Stimulated activated CD8-positive, alpha-beta memory T cell treated with anti-CD3 and anti-CD28 coated beads, Interleukin-4, amount 100 ng/mL, for 48 hours (primary cell): ENCODE results near the gene DAB1.
"Not testable (repeated sequence)": the region's sequence is repeated elsewhere in the genome, so short reads cannot be mapped to it uniquely, and the experiment has no call there.

Source experiments
- DNase-seq: peaks from one replicate; pipeline ENCODE4 v3.0.0-alpha.2; 2020

Gene DAB1

DNA sequence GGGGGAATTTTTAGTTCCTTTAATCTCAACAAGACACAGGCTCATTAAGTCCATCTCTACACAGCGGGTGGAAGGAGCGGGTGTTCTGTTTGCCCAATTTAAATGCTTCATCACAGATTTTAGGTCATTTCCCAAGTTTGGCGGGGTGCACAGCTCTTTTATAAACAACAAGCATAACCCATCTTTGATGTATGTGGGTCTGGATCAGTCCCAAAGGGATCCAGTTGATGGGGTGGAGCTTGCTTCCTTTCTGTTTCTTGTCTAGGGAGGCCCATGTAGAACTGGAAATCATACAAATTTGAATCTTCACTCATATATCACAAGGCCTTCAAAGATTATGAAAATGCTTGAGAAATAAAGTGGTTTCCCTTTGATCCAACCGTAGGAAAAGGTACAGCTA is 317.6 kb downstream of the DAB1 start:
- no peak for DNase-seq

DNA sequence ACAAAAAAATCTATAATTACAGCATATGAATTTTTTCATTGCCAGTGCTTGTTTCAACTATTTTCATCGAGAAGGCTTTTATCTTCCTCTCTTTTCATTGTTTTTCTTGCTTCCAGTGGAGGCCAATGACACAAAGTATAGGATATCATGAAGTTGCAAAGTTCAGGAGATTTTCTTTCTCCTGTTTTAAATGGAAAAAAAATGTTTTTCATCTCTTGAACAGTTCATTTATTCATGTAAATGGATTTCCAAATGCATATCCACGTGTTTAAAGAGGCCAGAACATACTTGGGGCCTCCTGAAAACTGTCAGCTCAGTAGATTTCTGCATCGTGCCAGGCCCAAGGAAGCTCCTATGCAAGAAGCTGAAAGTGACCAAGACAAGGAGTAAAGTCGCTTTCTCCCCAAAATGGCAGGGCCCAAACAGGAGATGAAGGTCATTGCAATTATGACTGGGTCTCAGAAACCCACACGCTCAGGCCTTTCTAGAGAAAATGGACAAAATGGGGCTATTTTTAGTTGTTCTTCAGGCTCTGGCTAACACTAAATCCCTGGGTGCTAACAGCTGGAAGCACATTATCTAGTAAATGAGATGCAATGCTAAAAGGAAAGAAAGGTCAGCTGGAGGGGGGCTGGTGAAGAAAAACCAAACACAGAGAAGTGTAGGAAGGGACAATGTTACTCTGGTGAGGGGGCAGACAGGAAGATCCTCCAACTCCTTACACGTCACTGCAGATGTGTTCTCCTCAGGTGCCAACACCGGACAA is 321.1 kb downstream of the DAB1 start:
- no peak for DNase-seq

DNA sequence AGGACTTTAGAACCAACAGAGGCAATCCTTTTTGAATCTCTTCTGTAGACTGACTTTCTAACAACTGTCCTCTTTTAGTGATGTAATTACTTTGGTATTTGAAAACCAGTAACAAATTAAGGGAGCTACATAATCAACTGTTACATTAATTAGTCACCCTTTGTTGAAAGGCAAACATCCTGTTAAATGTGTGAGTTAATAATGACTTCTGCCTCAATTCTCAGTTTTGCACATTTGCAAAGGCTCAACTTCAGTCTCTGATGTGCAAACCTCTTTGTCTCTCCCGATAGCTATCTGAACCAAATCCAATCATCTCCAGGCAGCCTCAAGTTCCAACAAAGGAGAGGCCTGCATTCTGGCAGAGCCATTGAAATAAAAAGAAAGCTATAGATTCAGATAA is 322.7 kb downstream of the DAB1 start:
- DNase-seq = no peak

DNA sequence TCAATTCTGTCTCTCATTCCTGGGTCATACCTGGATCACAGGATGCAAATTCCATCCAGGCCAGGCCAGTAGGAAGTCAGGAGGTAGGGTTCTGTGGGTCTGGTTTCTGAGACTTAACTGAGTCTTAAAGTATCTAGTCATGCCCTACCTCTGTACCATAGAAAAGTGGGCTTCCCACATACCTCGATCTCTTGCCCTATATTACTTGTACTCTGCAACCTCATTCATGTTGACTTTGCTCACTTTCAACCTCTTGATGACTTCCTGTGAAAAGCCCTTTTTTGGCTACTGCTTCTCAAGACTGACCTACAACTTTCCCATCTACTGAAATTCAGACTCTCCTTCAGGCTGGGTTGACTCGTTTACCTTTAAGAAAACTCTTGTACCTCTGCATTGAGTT is 329.1 kb downstream of the DAB1 start:
- no peak for DNase-seq

DNA sequence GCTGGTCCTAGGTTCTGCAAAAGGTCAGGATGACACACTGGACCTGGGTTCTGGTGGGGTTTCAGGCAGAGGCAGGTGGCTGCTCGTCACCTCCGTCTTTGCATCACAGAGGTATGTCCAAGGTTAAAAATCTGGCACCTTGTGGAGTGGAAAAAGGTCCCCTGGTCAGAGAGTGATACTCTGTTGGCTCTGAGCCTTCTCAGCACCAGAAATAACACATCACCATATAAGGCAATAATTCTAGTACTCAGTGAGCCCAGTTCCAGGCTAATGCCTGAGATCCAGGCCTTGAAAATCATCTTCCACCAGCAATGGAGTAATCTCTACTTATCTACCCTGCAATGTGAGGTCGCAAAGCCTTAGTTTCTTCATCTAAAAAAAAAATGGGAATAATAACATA is 330.7 kb downstream of the DAB1 start:
- no peak for DNase-seq

DNA sequence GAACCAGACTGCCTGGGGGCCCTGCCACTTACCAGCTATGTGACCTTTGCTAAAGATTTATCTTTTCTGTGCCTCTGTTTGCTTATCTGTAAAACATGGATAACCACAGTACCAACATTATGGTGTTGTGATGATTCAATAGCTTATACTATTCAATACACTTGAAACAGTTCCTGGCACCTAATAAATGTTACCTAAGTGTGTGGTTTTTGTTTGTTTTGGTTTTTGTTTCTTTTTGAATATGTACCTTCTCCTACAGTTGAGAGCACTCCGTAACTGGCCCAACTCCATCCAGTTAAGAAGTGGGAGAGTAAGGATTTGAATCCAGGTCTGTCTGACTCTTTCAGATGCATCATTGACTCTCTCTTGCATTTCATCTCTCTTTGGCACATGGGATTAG is 332.2 kb downstream of the DAB1 start:
- no peak for DNase-seq

DNA sequence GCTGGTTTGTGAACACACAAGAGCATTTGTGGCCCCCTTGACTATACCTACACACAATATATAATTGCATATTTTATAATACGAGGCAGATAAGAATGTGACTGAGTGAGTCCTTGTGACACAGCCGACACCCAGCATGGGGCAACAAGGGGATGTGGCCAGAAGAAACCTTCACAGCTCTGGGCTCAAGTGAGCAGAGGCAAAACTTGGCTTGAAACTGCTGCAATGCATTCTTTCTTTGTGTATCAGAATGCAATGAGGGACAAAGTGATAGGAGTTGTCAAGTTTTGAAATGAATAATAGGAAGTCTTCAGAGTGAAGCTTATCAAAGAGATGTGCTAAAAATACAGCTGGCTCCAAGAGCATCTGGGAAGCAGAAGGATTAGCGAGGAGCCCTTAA is 334.0 kb downstream of the DAB1 start:
- no peak for DNase-seq

DNA sequence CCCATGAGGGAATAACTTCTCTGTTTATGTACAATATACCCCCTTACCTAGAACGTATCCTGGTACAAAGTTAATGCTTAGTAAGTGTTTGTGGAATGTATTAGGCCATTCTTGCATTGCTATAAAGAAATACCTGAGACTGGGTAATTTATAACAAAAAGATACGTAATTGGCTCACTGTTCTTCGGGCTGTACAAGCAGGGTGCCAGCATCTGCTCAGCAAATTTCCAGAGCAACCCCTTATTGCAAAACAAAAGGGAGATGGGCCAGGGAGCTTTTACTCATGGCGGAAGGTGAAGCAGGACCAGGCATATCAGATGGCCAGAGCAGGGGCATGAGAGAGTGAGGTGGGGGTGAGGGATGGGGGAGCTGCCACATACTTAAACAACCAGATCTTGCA is 334.6 kb downstream of the DAB1 start:
- no peak for DNase-seq

DNA sequence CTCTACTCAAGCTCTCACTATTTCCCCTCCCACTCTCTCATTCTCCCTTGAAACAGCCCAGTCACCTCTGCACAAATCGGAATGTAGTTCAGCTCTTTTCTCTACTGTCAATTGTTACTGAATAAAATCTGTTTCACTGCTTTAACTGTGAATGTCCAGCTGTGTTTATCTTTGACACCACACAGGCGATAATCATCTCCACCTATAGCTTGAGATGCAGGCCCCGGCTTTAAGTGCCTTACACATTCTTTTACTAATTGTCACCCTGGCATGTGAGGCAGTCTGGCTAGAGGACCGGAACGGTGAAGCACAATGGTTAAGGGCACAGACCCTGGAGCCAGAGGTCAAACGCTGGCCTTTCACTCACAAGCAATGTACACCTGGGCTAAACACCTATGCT is 335.2 kb downstream of the DAB1 start:
- DNase-seq = no peak

DNA sequence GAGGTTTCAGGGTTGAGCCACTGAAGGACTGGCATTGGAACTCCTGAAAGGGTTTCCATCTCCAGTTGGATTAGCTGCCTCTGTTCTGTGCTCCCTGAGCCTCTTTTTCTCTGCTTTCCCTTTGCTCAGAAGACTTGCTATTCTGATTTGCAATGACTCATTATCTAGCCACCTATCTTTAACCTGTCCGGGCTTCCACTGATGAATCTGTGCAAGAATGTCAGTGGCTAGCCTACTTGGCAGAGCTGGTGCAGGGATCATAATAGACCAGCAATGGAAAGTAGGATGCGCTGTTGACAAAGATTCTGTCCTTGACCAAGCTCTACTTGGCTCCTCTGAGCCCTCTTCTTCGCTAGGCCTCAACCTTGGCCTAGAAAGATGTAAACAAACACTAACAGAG is 336.2 kb downstream of the DAB1 start:
- not testable (repeated sequence) for DNase-seq

DNA sequence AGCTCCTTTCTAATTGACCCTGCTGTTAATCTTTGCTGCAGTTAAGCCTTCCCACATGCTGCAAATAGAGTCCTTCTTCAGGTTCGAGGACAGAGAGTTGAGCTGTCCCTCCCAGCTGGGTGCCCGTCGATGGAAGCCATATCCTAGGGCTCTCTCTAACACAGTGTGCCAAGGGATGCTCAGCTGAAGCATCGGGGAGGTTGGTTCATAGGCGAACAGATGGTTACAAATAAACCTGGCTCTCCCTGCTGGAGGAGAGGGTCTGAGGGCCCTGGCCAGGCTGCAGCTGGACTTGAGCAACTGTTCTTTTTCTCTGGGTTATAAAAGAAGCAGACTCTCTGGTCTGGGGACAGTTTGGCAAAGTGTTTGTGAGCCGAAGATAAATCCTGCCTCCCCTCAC is 337.7 kb downstream of the DAB1 start:
- no peak for DNase-seq

DNA sequence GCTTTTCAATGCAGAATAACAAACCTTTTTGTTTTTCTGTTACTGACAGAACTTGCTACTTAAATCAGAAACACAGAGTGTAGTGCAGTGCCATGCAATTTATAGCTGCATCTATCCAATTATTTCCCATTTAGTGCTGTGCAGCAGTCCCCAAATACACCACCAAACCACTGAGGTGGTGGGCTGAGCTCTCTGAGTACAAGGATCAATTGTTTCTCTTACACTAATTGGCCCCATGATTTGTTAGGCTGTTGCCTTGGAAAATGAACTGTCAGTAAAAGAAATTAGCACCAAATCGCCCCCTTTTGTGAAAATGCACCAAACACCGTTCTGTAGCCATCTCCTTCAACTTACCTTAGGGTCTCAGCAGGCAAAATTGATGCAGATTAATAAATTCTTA is 339.2 kb downstream of the DAB1 start:
- no peak for DNase-seq

DNA sequence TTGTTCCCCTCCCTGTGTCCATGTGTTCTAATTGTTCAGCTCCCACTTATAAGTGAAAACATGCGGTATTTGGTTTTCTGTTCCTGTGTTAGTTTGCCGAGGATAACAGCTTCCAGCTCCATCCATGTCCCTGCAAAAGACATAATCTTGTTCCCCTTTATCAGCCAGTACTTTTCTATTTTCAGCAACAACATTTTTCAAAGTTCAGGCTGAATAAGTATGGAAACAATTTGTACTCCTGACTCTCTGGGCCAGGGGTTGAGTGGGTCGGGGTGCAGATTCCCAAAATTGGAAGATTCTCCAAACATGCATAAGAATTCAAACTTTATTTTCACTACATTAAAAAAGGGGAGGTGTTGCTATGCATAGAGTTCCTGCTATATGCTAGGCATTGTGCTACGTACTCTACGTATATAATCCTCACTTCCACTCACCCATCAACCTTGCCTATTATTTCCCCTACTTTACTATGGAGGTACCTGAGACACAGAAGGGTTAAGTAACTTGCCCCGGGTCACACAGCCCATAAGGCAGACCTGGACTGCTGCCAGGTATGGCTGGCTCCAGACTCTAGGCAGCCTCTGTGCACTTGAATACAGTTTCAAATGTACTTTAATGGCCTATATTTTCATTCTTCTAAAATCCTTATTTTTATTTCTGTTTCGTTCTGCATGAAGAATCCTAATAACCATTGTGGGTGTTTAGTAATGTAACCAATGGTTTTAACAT is 341.0 kb downstream of the DAB1 start:
- DNase-seq = no peak

DNA sequence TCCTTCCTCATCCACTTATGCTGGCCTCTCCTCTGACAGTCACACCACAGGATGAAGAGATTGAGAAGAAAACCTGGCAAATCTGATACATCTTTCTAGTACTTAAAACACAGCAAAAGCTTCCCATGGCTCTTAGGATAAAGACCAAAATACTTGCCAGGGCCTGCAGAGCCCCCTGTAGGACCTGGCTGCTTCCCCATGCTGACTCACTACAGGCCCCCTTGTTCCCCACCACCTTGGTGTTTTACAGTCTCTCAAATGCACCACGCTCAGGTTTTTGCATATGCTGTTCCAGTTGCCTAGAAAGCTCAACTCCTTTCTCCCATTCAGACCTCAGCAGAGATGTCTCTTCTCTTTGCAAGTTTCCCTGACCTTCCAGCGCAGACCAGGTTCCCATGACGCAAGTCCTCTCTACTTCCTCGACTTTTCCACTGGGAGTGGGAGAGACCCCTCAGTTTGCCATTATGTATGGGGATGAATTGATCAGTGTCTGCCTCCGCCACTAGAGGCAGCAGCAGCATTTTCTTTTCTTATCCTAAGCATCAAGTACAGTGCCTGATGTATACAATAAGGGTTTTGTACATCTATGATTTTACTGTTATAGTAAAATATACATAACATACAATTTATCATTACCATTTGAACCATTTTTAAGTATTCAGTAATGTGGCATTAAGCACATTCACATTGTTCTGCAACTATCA is 344.3 kb downstream of the DAB1 start:
- no peak for DNase-seq

DNA sequence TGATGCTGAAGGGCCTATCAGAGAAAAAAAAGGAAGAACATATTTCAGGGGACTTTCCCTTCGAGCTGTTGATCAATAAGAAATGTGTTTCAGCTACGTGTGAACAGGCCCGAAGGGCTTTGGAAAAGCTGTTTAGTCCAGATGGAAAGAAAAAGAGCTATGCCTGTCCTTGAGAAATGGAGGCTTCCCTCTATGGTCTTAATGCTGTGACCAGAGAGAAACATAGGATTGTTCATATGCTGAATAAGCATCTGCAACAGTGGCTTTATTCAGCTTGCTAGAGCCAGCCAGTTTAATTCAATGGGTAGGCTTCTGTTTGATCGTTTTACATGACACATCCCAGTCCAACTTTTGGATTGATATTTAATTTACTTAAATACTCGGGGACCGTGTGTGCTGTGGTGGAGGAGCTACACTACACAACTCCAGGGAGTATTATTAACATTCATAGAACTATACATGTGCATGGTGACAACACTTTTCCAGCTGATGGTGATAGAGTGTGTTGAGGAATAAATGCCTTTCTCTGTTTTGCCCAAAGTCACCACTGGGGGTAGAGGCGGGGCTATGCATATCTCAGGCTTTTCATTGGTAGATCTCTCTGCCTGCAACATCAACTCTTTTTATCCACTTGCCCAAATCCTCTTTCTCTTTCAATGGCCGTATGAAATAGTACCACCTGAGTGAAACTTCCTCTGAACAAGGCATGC is 351.3 kb downstream of the DAB1 start:
- no peak for DNase-seq

DNA sequence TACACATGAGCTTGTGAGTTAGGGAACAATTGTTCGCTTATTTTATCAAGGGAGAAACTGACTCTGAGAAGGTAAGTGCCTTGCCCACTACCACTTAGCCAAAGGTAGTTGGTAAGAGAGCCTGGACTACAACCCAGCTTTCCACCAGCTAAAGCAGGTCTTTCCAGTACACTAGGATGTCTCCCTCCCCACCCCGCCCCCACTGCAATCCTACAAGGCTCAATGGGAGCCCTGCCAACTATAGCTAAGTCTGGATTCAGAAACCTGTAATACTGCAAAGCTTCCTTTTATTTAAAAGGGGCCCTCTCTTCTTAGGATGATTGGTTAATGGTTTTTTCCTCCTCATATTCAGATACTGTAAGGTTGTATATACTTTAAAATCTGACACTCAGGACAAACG is 356.0 kb downstream of the DAB1 start:
- DNase-seq = no peak

DNA sequence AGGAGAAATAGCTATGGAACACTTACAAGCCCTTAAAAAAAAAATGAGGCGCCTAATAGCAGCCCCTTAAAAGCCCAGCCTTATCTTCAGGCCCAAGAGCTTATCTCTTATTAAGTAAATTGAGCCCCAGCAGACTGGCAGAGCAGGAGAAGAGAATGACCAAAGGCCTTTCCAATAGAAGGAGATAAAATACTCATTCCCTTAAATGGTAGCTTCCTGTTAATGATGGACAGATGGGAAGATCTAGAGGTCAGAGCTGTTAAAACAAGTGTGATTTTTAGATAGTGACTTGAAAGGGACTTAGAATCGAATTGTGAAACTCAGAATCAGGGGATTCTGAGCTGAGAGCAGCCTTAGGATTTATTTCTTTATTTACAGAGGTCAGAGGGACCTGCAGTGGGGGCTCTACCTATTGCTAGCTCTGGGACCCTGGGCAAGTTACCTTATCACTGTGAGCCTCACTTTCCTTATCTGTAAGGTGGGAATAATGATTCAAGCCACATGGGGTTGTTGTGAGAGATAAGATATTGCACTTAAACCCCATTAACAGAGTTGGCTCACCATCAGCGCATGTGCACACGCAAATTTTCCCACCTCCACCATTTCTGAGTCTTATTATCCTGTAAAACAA is 356.8 kb downstream of the DAB1 start:
- no peak for DNase-seq

DNA sequence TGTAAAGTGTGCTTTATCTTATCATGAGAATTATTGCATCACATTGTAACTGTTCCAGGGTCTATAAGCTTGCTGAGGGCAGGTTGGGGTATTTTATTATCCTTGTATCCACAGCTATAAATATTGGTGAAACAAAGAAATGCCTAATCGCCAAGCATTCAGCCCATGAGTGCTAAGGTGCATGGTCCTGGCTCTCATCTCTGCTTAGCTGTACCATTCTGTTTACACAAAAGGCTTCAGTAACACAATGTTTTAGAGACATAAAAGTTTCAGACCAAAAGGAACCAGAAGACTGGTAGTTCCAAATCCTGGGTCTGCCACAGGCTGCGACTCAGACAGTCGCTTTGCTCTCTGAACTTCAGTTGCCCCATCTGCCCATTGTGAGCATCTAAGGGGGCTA is 358.4 kb downstream of the DAB1 start:
- DNase-seq = no peak

DNA sequence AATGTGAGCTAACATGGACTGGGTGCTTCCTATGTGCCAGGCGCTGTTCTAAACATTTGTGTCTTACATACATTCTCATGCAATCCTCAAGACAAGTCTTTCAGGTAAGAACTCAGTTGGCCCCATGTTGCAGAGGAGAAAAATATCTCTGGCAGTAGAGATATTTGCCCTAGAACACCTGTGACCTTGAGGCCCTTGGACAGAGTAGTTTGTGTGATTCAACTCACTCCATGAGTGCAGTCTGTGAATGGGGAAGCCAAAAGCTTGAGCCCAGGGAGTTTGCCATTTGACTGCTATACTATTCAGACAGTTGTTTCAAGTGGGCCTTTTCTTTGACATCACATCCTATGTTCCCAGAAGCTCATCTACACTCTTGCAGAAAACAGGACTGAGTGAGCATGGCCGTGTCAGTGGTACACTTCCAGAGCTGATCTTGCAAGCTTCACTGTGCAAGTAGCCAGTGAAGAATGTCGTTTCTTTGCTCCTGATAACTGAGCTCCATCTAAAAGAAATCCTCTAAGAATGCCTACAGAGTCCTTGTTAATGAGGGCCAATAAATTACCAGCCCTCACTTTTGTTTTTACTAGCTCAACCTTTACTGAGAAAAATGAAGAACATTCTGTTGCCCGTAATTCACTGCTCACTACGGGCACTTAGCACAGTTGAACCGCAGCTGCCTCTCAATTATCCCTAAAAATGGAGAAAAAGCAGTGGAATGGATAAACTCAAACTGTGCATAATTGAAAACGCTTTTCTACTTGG is 359.3 kb downstream of the DAB1 start:
- DNase-seq = no peak

DNA sequence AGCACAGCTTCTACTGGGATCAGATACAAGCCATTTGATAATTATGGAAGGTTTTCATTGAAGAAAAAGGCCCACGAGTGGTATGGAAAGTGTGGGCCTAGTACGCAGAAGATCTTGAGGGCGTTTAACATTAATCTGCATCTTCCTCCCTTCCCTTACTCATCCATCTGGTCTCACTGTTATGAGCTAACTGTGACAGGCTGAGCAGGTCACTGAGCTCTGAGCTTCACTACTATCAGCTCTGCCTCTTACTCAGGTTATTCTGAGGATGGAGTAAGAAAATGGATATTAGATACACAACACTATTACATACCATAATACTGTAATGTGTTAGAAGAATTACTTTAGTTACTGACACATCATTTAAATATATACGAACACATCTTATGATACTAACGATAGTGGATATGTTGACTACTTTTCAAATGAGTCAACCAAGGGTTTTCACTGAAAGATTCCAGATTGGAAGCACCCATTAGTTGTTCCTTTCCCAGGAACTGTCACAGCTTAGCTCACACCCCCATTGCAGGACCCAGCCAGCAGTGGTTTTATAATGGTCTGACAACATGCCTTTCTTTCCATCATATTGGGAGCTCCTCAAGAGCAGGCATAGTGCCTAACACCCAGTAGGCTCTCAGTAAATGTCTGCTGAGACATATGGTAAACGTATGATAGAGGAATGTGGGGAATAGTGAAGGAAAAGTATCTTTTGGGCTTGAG is 360.3 kb downstream of the DAB1 start:
- DNase-seq = no peak

DNA sequence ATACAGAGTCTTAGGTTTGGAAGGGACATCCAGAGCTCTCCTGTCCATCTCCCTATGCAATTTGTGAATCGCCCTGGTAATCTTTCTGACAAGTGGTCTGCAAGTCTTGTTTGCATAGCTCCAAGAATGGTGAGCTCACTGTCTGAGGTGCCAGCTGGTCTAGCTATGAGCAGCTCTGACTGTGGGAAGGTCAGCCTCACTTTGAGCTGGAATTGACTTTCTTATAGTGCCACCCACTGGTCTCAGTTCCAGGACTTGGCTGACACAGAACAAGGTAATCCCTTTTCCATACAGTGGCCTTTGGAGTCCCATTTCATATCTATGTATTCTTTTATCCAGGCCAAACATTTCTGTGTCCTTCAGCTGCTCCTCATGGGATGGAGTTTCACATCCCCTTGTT is 362.5 kb downstream of the DAB1 start:
- DNase-seq = no peak

DNA sequence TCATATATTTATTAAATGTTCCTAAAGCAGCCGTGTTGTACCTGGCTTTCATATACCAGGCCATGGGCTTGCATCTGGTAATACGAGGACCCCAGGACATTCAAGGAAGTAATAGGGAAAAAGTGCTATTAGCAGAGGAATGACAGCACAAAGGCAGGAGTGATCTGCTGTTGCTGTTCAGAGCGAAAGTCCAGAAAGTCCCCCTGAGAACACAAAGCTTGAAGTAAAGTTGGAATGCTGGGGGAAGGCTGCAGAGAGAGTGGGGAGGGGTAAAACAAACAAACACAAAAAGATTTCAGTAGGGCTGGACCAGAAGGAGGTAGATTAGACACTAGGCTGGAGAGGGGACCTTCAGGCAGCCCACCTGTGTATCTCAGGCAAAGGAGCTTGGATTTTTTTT is 363.4 kb downstream of the DAB1 start:
- DNase-seq = no peak
